Stomach (tissue), 4 donors: ENCODE results near the gene MUC5B.

Experiments used
- POLR2A ChIP-seq, 4 donors: fragments of 450-650 bp; IDR thresholded peaks; one replicate each; pipeline ENCODE4 v1.6.1; 2016; ENCODE audit warnings: antibody characterized with exemption in 4 of 4, control low read depth in 2 of 4, mild to moderate bottlenecking in 1 of 4, moderate library complexity in 1 of 4
- TF ChIP-seq, protein P1 (sequence below), 7 experiments: fragments of 450-650 bp in 4 of 7; fragments of 200-600 bp in 3 of 7; sonication (generic) in 3 of 7; IDR thresholded peaks; one replicate each; pipeline ENCODE4 v1.5.1; 2016 to 2019; ENCODE audit warnings: antibody characterized with exemption in 7 of 7, control low read depth in 2 of 7, mild to moderate bottlenecking in 1 of 7

DNA sequence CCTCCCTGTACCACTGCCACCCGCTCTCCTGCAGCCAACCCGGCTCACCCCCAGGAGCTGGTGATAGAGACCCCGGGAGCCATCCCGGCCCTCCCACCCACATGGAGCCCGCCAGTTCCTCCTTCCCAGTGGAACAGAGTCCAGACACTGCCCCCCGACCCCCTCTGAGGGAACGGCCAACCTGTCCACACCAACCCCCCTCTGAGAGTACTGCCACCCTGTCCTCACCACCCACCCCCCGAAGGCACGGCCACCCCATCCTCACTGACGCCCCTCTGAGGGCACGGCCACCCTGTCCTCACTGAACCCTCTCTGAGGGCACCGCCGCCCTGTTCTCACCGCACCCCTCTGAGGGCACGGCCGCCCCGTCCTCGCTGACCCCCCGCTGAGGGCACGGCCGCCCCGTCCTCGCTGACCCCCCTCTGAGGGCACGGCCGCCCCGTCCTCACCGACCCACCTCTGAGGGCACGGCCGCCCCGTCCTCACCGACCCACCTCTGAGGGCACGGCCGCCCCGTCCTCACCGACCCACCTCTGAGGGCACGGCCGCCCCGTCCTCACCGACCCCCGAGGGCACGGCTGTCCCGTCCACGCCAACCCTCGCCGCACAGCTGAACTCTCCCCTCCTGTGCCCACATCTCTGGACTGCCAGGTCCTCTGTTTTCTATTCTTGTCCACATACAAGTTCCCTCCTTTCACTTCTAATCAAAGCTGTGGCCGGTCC is 68.6 kb downstream of the MUC5B start:
- TF ChIP-seq, protein P1, sequence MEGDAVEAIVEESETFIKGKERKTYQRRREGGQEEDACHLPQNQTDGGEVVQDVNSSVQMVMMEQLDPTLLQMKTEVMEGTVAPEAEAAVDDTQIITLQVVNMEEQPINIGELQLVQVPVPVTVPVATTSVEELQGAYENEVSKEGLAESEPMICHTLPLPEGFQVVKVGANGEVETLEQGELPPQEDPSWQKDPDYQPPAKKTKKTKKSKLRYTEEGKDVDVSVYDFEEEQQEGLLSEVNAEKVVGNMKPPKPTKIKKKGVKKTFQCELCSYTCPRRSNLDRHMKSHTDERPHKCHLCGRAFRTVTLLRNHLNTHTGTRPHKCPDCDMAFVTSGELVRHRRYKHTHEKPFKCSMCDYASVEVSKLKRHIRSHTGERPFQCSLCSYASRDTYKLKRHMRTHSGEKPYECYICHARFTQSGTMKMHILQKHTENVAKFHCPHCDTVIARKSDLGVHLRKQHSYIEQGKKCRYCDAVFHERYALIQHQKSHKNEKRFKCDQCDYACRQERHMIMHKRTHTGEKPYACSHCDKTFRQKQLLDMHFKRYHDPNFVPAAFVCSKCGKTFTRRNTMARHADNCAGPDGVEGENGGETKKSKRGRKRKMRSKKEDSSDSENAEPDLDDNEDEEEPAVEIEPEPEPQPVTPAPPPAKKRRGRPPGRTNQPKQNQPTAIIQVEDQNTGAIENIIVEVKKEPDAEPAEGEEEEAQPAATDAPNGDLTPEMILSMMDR (IDR thresholded peaks at IDR 0.05): no peak
- TF ChIP-seq POLR2A (IDR thresholded peaks at IDR 0.05): no peak
